ENCODE measurements around the gene IFNAR2.

The IFNAR2 gene

GRCh38 chr21:33270986-33271385 lies 41.2 kb downstream of the IFNAR2 start:
- DNase-seq, result no peak

DNA sequence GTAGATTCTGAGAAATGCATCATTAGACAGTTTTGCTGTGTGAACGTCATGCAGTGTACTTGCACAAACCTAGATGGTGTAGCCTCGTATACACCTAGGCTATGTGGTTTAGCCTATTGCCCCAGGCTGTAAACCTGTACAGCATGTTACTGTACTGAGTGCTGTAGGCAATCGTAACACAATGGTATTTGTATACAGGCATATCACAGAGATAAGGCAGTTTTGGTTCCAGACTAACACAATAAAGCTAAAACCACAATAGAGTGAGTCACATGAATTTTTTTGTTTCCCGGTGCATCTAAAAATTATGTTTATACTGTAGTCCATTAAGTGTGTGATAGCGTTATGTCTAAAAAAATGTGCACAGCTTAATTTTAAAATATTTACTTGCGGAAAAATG lies 43.3 kb downstream of the IFNAR2 start:
- DNase-seq, result no peak

DNA sequence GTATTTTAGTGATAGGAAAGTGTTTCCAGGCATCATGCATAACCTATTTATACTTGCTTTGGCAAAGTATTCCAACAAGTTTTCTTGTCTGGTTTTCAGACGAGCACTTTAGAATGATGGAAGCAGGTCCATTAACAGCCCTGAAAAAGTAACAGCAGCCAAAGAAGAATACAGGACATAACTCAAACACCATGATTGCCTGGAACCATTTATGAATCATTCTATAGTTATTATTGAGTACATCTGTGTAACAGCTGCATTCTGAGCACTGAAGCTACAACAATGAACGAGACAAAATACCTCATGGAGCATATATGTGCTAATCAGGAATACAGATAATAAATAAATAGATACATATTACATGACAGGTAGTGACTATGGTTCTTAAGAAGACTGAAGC lies 49.0 kb downstream of the IFNAR2 start:
- no peak for DNase-seq

- DNase-seq, result no peak
Measured at GRCh38 chr21:33279330-33279820, 49.6 kb downstream of the IFNAR2 start.
